ENCODE data around the gene PDIA2.

PDIA2 gene

GRCh38 chr16:282491-282890 is 473 bp upstream of the PDIA2 start:
- Histone ChIP-seq H3K27me3 (ENCODE audit: control insufficient read depth in 1 of 2, insufficient read depth in 2 of 2, low read length in 2 of 2) (peaks cover 0 to 21% of the 10 kb centered on the region in 2 donors), H3K27ac (ENCODE audit: low read depth, low read length) (no peak overlapping the region), H3K4me3 (ENCODE audit: low read depth in 1 of 2, low read length in 2 of 2) (no peak overlapping the region), H3K9ac (ENCODE audit: low read length) (no peak overlapping the region), H3K36me3 (ENCODE audit: insufficient read depth, low read length) (no peaks in the 10 kb centered on the region), H3K9me3 (ENCODE audit: low read length) (no peaks in the 10 kb centered on the region), H3K4me1 (ENCODE audit: insufficient read depth, low read length) (no peaks in the 10 kb centered on the region)

DNA sequence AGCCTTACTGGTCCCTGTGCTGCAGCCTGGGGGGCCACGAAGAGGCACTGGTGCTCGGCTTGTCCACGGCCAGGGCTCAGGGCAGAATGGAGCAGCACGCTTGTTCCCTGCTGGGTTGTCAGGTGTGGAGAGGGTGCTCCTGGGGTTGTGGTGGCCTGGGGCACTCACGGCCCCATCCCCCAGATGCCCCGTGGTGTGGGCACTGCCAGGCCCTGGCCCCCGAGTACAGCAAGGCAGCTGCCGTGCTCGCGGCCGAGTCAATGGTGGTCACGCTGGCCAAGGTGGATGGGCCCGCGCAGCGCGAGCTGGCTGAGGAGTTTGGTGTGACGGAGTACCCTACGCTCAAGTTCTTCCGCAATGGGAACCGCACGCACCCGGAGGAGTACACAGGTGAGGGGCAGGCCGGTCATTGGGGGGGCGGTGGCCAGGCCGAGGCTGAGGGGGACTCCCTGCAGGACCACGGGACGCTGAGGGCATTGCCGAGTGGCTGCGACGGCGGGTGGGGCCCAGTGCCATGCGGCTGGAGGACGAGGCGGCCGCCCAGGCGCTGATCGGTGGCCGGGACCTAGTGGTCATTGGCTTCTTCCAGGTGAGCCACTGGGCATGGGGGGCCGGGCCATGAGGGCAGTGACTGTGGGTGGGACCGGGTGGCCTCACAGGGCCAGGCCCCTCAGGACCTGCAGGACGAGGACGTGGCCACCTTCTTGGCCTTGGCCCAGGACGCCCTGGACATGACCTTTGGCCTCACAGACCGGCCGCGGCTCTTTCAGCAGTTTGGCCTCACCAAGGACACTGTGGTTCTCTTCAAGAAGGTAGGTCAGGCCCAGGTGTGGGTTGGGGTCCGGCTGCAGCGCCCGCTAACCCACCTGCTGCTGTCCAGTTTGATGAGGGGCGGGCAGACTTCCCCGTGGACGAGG is 1.5 kb downstream of the PDIA2 start:
- Histone ChIP-seq H3K27ac (ENCODE audit: low read depth, low read length) (no peak overlapping the region), H3K4me3 (ENCODE audit: low read depth in 1 of 2, low read length in 2 of 2) (no peak overlapping the region), H3K27me3 (ENCODE audit: control insufficient read depth in 1 of 2, insufficient read depth in 2 of 2, low read length in 2 of 2) (peaks cover 0 to 21% of the 10 kb centered on the region in 2 donors), H3K9ac (ENCODE audit: low read length) (no peak overlapping the region), H3K36me3 (ENCODE audit: insufficient read depth, low read length) (peaks cover 7% of the 10 kb centered on the region), H3K9me3 (ENCODE audit: low read length) (no peaks in the 10 kb centered on the region), H3K4me1 (ENCODE audit: insufficient read depth, low read length) (no peaks in the 10 kb centered on the region)

DNA sequence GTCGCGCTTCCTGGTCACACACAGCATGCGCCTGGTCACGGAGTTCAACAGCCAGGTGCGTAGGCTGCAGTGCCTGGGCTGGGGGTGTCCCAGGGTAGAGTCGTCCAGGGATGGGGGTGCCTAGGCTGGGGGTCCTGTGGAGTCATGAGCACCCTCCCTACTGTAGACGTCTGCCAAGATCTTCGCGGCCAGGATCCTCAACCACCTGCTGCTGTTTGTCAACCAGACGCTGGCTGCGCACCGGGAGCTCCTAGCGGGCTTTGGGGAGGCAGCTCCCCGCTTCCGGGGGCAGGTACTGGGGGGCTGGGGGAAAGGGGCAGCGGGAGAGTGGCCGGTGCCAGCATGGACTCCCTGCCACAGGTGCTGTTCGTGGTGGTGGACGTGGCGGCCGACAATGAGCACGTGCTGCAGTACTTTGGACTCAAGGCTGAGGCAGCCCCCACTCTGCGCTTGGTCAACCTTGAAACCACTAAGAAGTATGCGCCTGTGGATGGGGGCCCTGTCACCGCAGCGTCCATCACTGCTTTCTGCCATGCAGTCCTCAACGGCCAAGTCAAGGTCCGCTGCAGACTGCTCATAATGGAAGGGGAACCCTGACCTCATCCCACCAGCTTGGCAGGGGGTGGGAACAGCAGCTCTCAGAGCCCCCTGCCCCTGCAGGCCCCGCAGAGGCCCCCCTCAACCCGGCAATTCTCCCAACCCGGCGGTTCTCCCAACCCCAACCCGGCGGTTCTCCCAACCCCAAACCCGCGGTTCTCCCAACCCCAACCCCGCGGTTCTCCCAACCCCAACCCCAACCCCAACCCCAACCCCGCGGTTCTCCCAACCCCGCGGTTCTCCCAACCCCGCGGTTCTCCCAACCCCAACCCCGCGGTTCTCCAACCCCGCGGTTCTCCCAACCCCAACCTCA is 2.4 kb downstream of the PDIA2 start:
- Histone ChIP-seq H3K27me3 (ENCODE audit: control insufficient read depth in 1 of 2, insufficient read depth in 2 of 2, low read length in 2 of 2) (peaks cover 0 to 17% of the 10 kb centered on the region in 2 donors), H3K4me3 (ENCODE audit: low read depth in 1 of 2, low read length in 2 of 2) (no peak overlapping the region), H3K27ac (ENCODE audit: low read depth, low read length) (no peak overlapping the region), H3K9me3 (ENCODE audit: low read length) (no peaks in the 10 kb centered on the region), H3K4me1 (ENCODE audit: insufficient read depth, low read length) (no peaks in the 10 kb centered on the region), H3K36me3 (ENCODE audit: insufficient read depth, low read length) (peaks cover 9% of the 10 kb centered on the region), H3K9ac (ENCODE audit: low read length) (no peak overlapping the region)

GRCh38 chr16:286491-287297 is 3.7 kb downstream of the PDIA2 start:
- H3K9ac ChIP-seq (ENCODE audit: low read length): no peak overlapping the region
- peaks cover 18% of the 10 kb centered on the region for H3K36me3 ChIP-seq (ENCODE audit: insufficient read depth, low read length)
- H3K4me1 ChIP-seq (ENCODE audit: insufficient read depth, low read length): no peaks in the 10 kb centered on the region
- peaks cover 0 to 5% of the 10 kb centered on the region in 2 donors for H3K27me3 ChIP-seq (ENCODE audit: control insufficient read depth in 1 of 2, insufficient read depth in 2 of 2, low read length in 2 of 2)
- no peak overlapping the region for H3K4me3 ChIP-seq (ENCODE audit: low read depth in 1 of 2, low read length in 2 of 2)
- no peak overlapping the region for H3K27ac ChIP-seq (ENCODE audit: low read depth, low read length)
- H3K9me3 ChIP-seq (ENCODE audit: low read length): no peaks in the 10 kb centered on the region

- no peaks in the 10 kb centered on the region for H3K4me1 ChIP-seq (ENCODE audit: insufficient read depth, low read length)
- H3K27ac ChIP-seq (ENCODE audit: low read depth, low read length): no peak overlapping the region
- no peaks in the 10 kb centered on the region for H3K27me3 ChIP-seq (ENCODE audit: control insufficient read depth in 1 of 2, insufficient read depth in 2 of 2, low read length in 2 of 2)
- no peak overlapping the region for H3K9ac ChIP-seq (ENCODE audit: low read length)
- no peak overlapping the region for H3K4me3 ChIP-seq (ENCODE audit: low read depth in 1 of 2, low read length in 2 of 2)
- no peaks in the 10 kb centered on the region for H3K9me3 ChIP-seq (ENCODE audit: low read length)
- H3K36me3 ChIP-seq (ENCODE audit: insufficient read depth, low read length): peaks cover 23% of the 10 kb centered on the region
Observed at GRCh38 chr16:287298-287811, 4.4 kb downstream of the PDIA2 start.

- no peaks in the 10 kb centered on the region for H3K9me3 ChIP-seq (ENCODE audit: low read length)
- H3K27me3 ChIP-seq (ENCODE audit: control insufficient read depth in 1 of 2, insufficient read depth in 2 of 2, low read length in 2 of 2): no peaks in the 10 kb centered on the region
- H3K27ac ChIP-seq (ENCODE audit: low read depth, low read length): no peak overlapping the region
Observed at GRCh38 chr16:287981-288920, 5.3 kb downstream of the PDIA2 start.

GRCh38 chr16:289395-289997 is 6.5 kb downstream of the PDIA2 start:
- H3K36me3 ChIP-seq (ENCODE audit: insufficient read depth, low read length): peaks cover 23% of the 10 kb centered on the region

More at GRCh38 chr16:287981-288920, 5.3 kb downstream of the PDIA2 start:
- Histone ChIP-seq H3K4me3 (ENCODE audit: low read depth in 1 of 2, low read length in 2 of 2) (no peak overlapping the region), H3K36me3 (ENCODE audit: insufficient read depth, low read length) (peaks cover 23% of the 10 kb centered on the region), H3K9ac (ENCODE audit: low read length) (no peak overlapping the region), H3K4me1 (ENCODE audit: insufficient read depth, low read length) (no peaks in the 10 kb centered on the region)

GRCh38 chr16:290015-290680 is 7.2 kb downstream of the PDIA2 start:
- H3K4me3 ChIP-seq (ENCODE audit: low read depth in 1 of 2, low read length in 2 of 2): no peak overlapping the region
- peaks cover 23% of the 10 kb centered on the region for H3K36me3 ChIP-seq (ENCODE audit: insufficient read depth, low read length)
- H3K9me3 ChIP-seq (ENCODE audit: low read length): no peaks in the 10 kb centered on the region
- H3K27me3 ChIP-seq (ENCODE audit: control insufficient read depth in 1 of 2, insufficient read depth in 2 of 2, low read length in 2 of 2): no peaks in the 10 kb centered on the region
- no peaks in the 10 kb centered on the region for H3K4me1 ChIP-seq (ENCODE audit: insufficient read depth, low read length)
- H3K9ac ChIP-seq (ENCODE audit: low read length): no peak overlapping the region
- H3K27ac ChIP-seq (ENCODE audit: low read depth, low read length): no peak overlapping the region

More at GRCh38 chr16:289395-289997, 6.5 kb downstream of the PDIA2 start:
- Histone ChIP-seq H3K9ac (ENCODE audit: low read length) (no peak overlapping the region), H3K27ac (ENCODE audit: low read depth, low read length) (no peak overlapping the region), H3K4me3 (ENCODE audit: low read depth in 1 of 2, low read length in 2 of 2) (no peak overlapping the region), H3K27me3 (ENCODE audit: control insufficient read depth in 1 of 2, insufficient read depth in 2 of 2, low read length in 2 of 2) (no peaks in the 10 kb centered on the region), H3K9me3 (ENCODE audit: low read length) (no peaks in the 10 kb centered on the region), H3K4me1 (ENCODE audit: insufficient read depth, low read length) (no peaks in the 10 kb centered on the region)

DNA sequence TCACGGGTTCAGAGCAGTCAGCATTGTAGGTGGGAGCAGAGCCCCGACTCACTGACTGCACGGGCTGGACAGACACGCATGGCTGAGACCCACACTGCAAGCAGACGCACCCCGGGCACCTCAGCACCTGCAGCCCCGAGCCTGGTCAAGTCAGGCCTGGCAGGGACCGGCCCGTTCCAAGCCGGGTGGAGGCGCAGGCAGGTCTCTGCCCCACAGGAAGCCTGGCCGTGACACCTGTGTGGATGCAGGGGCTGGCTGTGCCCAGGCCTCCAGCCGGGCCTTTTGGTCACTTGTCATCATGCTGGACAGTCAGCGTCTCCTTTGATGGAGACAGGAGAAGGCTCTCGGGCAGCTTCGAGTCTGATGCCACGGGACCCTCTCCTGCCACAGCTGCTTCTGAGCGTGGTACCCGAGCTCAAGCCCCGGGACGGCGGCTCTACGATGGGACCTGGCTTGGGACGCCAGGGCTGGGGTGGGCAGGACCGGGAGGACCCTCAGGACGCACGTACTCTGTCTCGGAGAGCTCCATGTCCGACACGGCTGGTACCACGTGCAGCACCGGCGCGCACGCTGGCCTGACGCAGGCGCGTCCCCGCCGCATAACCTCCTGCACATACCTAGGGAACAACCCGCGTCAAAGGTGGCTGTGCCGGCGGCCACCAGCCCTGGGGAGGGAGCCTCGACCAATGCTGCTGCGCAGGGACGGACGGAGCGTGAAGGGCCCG is 7.9 kb downstream of the PDIA2 start:
- no peaks in the 10 kb centered on the region for H3K9me3 ChIP-seq (ENCODE audit: low read length)
- no peak overlapping the region for H3K27ac ChIP-seq (ENCODE audit: low read depth, low read length)
- H3K9ac ChIP-seq (ENCODE audit: low read length): no peak overlapping the region
- peaks cover 23% of the 10 kb centered on the region for H3K36me3 ChIP-seq (ENCODE audit: insufficient read depth, low read length)
- no peaks in the 10 kb centered on the region for H3K4me1 ChIP-seq (ENCODE audit: insufficient read depth, low read length)
- H3K27me3 ChIP-seq (ENCODE audit: control insufficient read depth in 1 of 2, insufficient read depth in 2 of 2, low read length in 2 of 2): no peaks in the 10 kb centered on the region
- H3K4me3 ChIP-seq (ENCODE audit: low read depth in 1 of 2, low read length in 2 of 2): no peak overlapping the region
